Measurements from ENCODE around the gene FER.
"Not testable (repeated sequence)": the region's sequence is repeated elsewhere in the genome, so short reads cannot be mapped to it uniquely, and the experiment has no call there.

Gene FER

DNA sequence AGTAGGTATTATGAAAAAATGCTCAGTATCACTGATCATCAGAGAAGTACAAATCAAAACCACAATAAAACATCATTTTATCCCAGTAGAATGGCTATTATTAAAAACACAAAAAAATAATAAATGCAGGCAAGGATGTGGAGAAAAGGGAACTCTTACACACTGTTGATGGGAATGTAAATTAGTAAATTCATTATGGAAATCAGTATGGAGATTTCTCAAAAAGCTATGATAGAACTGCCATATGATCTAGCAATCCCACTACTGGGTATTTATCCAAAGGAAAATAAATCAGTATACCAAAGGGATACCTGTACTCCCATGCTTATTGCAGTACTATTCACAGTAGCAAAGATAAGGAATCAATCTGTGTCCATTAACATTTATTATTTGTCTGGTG lies 209.6 kb downstream of the FER start:
- no peak for DNase-seq (ENCODE audit: low read depth in 2 of 2)

- no peak for DNase-seq (ENCODE audit: low read depth in 2 of 2)
Observed at GRCh38 chr5:108966910-108967309, 219.2 kb downstream of the FER start.

GRCh38 chr5:108974594-108974993 lies 226.9 kb downstream of the FER start:
- DNase-seq (ENCODE audit: low read depth in 2 of 2): no peak

DNA sequence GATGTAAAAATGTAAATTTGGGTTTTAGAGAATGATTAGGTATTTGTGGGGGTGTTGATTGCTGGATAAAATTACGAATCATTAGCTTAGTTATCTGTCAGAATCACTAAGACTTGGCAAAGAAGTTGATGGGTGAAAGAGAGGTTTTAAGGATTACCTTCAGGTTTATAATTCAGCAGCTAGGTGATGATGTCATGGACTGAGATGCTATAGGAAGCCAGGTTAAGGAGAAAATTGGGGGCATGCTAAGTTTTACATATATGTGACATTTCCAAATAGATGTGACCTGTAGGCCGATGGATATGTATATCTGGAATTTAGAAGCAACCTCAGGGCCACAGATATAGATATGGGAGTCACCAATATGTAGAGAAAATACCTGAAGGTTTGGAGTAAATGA lies 228.0 kb downstream of the FER start:
- no peak for DNase-seq (ENCODE audit: low read depth in 2 of 2)

GRCh38 chr5:108983461-108984092 lies 235.9 kb downstream of the FER start:
- DNase-seq (ENCODE audit: low read depth in 2 of 2): no peak

DNA sequence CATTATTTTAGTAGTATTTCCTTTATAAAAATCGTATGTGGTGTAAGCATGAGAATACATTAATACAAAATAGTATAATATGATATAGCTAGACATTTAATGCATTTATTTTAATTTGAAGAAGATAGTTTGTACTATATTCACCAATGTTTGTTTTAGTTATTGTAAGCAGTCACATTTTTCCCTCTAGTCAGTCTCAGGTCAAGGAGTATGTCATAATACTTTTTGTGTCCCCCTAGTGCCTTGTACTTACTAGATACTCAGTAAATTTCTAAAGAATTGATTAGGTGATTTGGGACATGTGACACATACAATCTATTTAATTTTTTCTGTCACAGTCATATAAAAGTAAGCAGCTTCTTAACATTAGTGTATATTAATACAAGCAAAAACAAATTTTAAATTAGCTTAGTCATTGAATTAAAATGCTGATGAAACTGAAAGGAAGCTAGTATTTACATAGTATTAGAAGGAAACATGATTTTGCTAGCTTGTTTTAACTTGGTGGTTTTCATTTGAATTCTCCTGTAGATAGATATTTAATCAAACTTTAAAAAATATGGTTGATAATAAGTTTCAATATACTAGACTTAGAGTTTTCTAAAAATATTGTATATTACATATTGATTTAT lies 242.2 kb downstream of the FER start:
- DNase-seq (ENCODE audit: low read depth in 2 of 2): no peak

- DNase-seq (ENCODE audit: low read depth in 2 of 2): not testable (repeated sequence)
Observed at GRCh38 chr5:108992396-108993085, 244.8 kb downstream of the FER start.

- not testable (repeated sequence) for DNase-seq (ENCODE audit: low read depth in 2 of 2)
Observed at GRCh38 chr5:108993440-108993839, 245.7 kb downstream of the FER start.

- DNase-seq (ENCODE audit: low read depth in 2 of 2): no peak
Observed at GRCh38 chr5:108997720-108998119, 250.0 kb downstream of the FER start.

DNA sequence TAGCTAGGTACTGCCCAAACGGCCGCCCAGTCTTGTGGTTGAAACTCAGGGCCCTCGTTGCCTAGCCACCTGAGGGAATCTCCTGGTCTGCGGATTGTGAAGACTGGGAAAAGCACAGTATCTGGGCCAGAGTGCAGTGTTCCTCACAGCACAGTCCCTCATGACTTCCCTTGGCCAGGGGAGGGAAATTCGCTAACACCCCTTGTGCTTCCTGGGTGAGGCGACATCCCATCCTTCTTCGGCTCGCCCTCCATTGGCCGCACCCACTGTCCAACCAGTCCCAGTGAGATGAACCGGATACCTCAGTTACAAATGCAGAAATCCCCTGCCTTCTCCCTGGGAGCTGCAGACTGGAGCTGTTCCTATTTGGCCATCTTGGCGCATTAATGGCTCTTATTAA lies 250.5 kb downstream of the FER start:
- DNase-seq (ENCODE audit: low read depth in 2 of 2): no peak

DNA sequence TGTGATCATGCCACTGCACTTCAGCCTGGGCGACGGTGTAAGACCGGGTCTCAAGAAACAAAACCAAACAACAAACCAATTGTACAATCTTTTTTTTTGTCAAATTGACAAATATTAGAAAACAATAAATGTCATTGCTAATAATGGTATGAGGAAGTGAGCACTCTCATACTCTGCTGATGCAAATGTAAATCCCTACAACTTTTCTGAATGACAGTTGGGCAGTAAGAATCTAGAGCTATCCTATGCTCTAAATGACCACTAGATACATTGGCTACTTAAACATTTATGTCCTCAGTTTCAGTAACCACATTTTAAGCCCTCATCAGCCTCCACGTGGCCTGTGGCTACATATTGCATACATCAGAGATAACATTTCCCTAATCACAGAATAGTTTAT lies 256.2 kb downstream of the FER start:
- no peak for DNase-seq (ENCODE audit: low read depth in 2 of 2)

DNA sequence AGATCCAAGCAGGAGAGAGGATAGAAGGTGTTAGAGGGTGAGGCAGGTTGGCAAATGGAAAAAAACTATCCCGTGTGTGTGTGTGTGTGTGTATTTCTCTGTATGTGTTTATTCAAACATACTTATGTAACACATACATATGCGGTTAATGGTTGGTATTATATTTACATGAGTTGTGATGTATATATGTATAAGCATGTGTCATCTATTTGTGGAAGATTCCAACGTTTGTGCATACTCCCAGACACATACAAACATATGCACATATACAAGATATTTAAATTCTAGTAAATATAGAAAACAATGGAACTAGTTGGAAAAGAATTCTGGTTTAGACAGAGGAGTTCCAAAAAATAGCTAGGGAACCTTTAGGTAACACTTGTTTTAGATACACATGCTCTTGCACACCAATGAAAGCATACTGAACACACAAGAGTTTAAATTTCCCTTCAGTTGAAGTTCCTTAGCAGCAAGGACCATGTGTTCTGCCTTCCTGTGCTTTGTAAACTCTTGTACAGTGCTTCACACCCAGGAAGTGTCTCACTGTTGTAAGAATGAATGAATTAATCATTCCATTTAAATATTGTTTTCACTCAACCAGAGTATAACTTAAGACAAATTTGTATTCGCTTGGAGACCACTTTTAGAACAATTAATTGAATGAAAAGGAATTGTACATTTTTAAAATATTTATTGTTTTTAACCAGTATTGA lies 257.8 kb downstream of the FER start:
- no peak for DNase-seq (ENCODE audit: low read depth in 2 of 2)

DNA sequence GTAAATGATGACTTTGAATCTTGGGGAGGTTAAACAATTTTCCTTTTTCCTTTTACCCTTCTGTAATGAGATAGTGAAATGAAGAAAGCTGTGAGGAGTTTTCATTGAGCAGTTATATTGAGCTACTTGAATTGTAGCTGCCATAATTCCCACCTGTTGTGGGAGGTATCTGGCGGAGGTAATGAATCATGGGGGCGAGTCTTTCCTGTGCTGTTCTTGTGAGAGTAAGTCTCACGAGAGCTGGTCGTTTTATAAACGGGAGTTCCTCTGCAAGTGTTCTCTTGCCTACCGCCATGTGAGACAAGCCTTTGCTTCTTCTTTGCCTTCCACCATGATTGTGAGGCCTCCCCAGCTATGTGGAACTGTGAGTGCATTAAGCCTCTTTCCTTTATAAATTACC lies 258.4 kb downstream of the FER start:
- DNase-seq (ENCODE audit: low read depth in 2 of 2): no peak

DNA sequence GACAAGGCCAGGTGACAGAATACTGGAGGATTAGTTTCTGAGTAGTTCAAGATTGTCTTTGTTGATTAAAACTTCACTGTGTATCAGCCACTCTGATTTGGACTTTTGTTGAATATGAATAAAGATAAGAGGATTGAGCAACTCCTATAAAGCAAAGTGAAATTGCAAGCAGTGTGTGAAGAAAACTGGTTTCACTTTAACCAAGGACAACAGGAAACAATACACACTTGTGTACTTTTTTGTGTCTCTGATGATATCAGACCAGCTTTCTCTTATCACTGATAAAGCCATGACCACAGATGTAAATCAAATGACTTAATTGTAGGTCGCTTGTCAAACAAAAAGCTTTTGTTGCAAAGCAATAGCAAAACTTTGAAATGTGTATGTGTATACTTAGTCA lies 268.6 kb downstream of the FER start:
- DNase-seq (ENCODE audit: low read depth in 2 of 2): no peak

GRCh38 chr5:109022056-109022455 lies 274.4 kb downstream of the FER start:
- DNase-seq (ENCODE audit: low read depth in 2 of 2): no peak

DNA sequence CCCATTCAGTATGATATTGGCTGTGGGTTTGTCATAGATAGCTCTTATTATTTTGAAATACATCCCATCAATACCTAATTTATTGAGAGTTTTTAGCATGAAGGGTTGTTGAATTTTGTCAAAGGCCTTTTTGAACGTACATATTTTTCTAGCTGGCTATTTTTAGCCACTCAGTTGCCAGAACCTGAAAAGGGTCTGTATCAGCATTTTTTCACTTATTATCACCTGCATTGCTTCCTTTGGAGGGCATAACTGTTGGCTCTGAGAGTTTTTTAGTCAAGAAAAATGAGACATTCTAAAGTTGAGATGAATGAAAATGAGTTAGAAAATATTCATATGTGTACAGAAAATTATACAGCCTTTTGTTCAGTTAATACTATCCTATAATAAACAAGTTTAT lies 278.0 kb downstream of the FER start:
- DNase-seq (ENCODE audit: low read depth in 2 of 2): not testable (repeated sequence)

- DNase-seq (ENCODE audit: low read depth in 2 of 2): no peak
Observed at GRCh38 chr5:109027983-109028607, 280.4 kb downstream of the FER start.

- no peak for DNase-seq (ENCODE audit: low read depth in 2 of 2)
Observed at GRCh38 chr5:109028608-109029299, 281.1 kb downstream of the FER start.

- no peak for DNase-seq (ENCODE audit: low read depth in 2 of 2)
Observed at GRCh38 chr5:109029847-109030246, 282.1 kb downstream of the FER start.

- no peak for DNase-seq (ENCODE audit: low read depth in 2 of 2)
Observed at GRCh38 chr5:109030360-109031143, 282.9 kb downstream of the FER start.

DNA sequence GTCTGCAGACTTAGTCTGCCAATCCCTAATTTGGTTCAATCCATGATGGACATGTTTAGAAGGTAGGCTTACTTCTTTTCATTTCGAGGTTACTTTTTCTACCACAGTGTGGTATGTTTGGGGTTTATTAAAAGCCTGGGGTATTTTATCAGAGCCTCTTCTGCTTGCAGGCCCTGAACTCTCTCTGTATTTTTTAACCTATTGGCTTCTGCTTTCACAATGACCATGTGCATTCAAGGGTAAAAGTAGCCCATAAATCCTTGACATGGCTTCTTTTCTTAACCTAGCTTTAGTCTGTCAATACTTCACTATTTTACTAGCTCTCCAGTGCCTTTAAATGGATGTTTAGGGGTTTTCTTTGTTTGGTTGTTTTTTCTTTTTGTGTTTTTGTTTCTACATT lies 286.6 kb downstream of the FER start:
- no peak for DNase-seq (ENCODE audit: low read depth in 2 of 2)

Data from stimulated activated CD8-positive, alpha-beta memory T cell treated with anti-CD3 and anti-CD28 coated beads, Interleukin-2, amount 100 ng/mL, for 1 hour (primary cell).